Measurements from ENCODE around the gene LRRC8E. TPM values are rescaled to one million over a fixed set of nuclear protein-coding genes. Genes with fewer than 3 reads are reported as not detected.

Gene LRRC8E
- total and polyA plus RNA-seq, 8 donors: 2.6 to 6.1 (median 4.7) TPM

GRCh38 chr19:7863971-7864689 lies 24.2 kb upstream of the LRRC8E start:
- Histone ChIP-seq H3K4me1 (no peaks in the 10 kb centered on the region), H3K27ac (no peak overlapping the region), H3K27me3 (no peaks in the 10 kb centered on the region), H3K9me3 (no peaks in the 10 kb centered on the region), H3K4me3 (no peak overlapping the region), H3K36me3 (no peaks in the 10 kb centered on the region)
- WGBS, 2 donors: 84 to 86% methylated on average over 21 of the region's 21 CpGs
- intact Hi-C loops (cut with DNase I): no loop called here
- no peak for ATAC-seq
- no peak for FAIRE-seq
- DNase-seq: peak in 1 of 6 donors; percentile 60
- TF ChIP-seq CTCF (IDR thresholded peaks at IDR 0.05): no peak

GRCh38 chr19:7864690-7865074 lies 23.6 kb upstream of the LRRC8E start:
- Histone ChIP-seq H3K27ac (no peak overlapping the region), H3K4me1 (no peaks in the 10 kb centered on the region), H3K27me3 (no peaks in the 10 kb centered on the region), H3K9me3 (no peaks in the 10 kb centered on the region), H3K36me3 (no peaks in the 10 kb centered on the region), H3K4me3 (no peak overlapping the region)
- DNase-seq (no peak), FAIRE-seq (no peak), ATAC-seq (no peak)
- TF ChIP-seq CTCF (IDR thresholded peaks at IDR 0.05): no peak
- intact Hi-C loops (cut with DNase I): no loop called here
- WGBS, 2 donors: 68 to 71% methylated on average over 15 to 18 of the region's 18 CpGs

- DNase-seq (no peak), ATAC-seq (no peak), FAIRE-seq (no peak)
- H3K9me3 ChIP-seq: no peaks in the 10 kb centered on the region
- no peak for TF ChIP-seq CTCF (IDR thresholded peaks at IDR 0.05)
- no peaks in the 10 kb centered on the region for H3K4me1 ChIP-seq
- intact Hi-C loops (cut with DNase I): no loop called here
- no peaks in the 10 kb centered on the region for H3K36me3 ChIP-seq
- H3K4me3 ChIP-seq: no peak overlapping the region
- H3K27ac ChIP-seq: no peak overlapping the region
- 62 to 63% methylated on average over 10 of the region's 10 CpGs for WGBS, 2 donors
- no peaks in the 10 kb centered on the region for H3K27me3 ChIP-seq
Measured at GRCh38 chr19:7865262-7865911, 22.9 kb upstream of the LRRC8E start.

- no peak for TF ChIP-seq CTCF (IDR thresholded peaks at IDR 0.05)
- Histone ChIP-seq H3K27ac (no peak overlapping the region), H3K4me3 (no peak overlapping the region), H3K4me1 (no peaks in the 10 kb centered on the region), H3K36me3 (no peaks in the 10 kb centered on the region), H3K9me3 (no peaks in the 10 kb centered on the region), H3K27me3 (no peaks in the 10 kb centered on the region)
- ATAC-seq (no peak), FAIRE-seq (no peak), DNase-seq (peak in 1 of 6 donors; percentile 67)
- intact Hi-C loops (cut with DNase I): no loop called here
- WGBS, 2 donors: 63 to 70% methylated on average over 12 of the region's 12 CpGs
Measured at GRCh38 chr19:7866399-7867091, 21.8 kb upstream of the LRRC8E start.

Measured in pancreas (tissue), 10 donors.